Measurements from ENCODE around the gene SLCO2A1.

SLCO2A1 gene

DNA sequence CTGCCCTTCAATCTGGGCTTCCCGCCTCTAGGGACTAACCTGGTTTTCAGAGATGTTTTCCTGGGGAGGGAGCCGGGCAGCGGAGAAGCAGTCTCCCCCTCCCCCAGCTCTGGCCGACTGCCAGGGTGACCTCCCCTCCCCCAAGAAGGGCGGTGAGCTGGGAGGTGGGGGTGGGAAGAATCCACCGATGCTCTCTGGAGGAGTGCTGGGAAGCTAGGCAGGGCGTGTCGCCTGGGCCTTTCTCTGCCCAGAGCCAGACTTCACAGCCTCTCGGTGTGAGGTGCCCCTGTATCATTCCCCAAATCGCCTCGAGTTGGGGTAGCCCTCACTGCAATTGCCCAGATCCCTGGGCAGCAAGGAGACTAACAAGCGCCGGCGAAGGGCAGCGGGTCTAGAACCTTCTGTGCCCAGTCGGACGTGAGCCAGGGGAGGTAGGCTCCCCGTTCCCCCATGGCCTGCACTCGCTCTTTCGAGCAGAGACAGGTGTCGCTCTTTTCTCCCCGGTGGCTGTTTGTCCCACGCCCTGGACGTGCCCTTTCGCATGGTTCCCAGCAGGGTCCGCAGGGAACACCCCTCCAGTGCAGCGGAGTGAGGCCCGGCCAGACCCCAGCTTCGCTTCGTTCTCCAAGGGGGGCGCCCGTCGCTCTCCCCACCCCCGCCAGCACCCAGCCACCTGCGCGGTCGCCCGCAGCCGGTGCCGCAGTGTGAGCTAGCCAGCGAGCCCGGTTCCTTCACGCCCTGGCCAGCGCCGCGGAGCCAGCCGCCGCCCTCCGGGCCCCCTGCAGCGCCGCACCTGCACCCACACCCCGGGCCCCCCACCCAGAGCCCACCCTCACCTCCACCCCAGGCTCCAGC, 135.1 kb downstream of the SLCO2A1 start:
- no peak for DNase-seq

DNA sequence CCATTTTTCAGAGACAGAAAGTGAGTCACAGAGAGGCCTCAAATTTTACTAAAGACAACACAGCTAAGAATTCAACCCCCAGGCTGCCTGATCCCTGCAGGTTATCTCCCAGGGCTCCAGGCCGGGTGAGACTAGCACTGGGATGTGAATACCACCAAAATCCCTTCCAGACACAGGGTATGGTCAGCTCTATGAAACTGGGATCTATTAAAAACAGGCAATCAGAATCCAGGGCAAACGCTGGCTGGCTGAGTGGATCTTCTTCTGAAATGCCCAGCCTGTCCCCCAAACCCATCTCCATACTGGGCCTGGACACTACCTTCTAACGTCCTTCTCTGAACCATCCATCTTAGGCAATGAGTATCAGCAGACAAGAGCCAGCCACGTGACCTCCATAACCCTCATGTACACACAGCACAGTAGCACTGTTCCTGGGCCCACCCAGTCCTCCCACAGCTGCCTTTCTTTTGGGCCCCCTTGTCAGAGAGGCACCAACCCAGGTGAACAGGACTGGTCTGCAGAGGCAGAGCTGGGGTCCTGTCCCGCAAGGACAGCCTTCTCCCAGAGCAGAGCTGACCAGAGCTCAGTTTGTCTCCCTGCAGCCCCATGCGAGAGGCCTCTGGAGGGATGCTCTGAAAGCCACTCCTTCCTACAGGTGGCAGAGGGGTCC, 135.9 kb downstream of the SLCO2A1 start:
- DNase-seq = no peak

DNA sequence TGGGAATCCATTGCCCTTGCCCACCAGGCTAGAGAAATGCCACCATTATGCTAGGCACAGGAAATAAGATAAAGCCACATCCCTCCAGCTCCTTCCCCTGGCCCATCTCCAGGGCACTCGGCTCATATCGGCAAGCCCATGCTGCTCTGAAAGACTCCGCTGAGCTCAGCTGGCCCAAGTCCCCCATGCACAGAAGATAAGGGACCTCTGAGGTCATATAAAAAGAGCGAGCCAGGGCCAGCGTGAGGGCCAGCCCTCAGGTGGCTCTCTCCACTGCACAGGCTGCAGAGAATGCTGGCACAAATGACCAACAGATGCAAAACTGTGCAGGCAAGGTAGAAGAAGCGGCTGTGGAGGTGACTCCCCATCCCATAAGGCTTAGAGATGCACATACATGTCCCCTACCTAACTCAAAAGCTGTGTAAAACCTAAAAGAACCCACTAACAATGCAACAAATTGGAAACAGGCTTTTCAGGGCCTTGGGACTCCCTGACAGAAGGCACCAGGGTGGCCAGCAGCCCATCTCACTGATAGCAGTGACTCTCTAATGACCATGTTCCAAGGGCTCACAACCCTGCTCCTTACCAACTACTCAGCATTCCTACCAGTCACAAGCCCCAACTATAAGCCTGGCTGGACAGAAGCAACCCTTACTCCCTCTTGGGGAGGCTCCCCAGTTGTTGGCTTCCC, 137.0 kb downstream of the SLCO2A1 start:
- no peak for DNase-seq

- DNase-seq = no peak
Observed at GRCh38 chr3:133891662-133892378, 137.9 kb downstream of the SLCO2A1 start.

- DNase-seq = no peak
Observed at GRCh38 chr3:133890972-133891644, 138.6 kb downstream of the SLCO2A1 start.

GRCh38 chr3:133890037-133890436, 139.7 kb downstream of the SLCO2A1 start:
- no peak for DNase-seq

- no peak for DNase-seq
Observed at GRCh38 chr3:133888726-133889340, 140.9 kb downstream of the SLCO2A1 start.

DNA sequence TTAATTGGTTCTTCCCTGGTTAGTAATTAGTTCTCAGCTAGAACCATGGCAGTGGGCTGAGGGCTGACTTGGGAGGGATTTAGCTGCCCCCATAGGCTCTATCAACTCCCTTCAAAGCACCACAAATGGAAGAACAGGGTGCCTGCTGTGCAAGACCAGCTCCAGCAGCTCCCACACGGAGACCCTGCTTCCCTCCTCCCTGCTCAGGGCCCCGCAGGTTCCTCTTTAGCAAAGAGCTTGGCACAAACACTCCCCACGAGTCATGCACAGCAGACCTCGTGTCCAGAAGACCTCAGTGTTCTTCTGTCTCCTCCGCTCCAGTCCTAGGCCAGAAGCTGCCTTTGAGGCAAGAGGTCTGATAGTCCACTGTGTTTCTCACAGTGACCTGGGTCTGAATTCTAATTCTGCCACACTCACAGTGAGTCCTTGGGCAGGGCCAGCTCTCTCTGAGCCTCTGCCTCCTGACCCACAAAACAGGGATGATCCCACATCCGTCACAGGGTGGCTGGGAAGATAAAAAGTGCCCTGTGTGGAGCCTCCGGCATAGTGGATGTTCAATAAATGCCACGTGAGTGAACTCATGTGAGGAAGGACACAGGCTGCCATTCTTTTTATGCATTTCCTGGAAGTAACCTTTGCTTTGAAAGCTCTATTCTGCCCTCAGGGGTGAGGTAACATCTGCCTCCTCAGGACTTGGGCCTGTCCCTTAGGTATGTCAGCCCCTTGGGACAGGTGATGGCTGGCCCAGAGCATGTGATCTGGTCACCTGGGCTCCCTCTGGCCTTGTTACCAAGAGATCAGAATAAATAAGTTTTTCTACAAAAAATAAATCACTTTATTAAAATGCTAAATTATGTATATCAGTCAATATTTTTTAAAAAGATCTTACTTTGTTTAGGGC, 141.7 kb downstream of the SLCO2A1 start:
- no peak for DNase-seq

- no peak for DNase-seq
Observed at GRCh38 chr3:133887074-133887802, 142.5 kb downstream of the SLCO2A1 start.

DNA sequence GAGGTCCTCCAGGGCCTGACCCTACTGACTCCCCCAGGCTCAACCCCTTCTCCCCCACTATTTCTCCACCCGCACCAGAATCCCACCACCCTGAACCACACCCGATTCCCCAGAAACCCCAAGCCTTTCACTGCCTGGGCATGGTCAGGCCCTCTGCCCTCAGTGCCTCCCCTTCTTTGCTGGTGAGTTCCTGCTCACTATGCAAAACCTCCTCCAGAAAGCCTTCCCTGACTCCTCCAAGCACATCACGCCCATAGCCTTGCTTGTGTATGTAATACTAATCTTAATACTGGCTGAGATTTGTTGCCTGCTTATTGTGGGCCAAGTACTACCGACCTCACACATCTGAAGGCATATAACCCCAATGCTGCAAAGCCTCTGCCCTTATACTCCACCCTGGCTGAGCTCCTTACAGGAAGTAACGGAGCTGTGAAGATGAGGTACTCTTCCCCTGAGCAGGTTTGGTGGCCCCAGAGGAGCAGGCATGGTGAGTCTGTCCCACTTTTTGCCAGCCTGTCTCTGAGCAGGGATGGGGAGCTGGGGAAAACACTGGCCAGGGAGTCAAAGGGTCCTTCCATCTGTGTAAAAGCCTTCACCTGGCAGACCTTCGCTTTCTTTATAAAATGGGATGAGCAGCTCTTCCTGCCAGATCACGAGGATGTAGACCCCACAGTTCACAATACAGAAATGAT, 143.5 kb downstream of the SLCO2A1 start:
- no peak for DNase-seq

DNA sequence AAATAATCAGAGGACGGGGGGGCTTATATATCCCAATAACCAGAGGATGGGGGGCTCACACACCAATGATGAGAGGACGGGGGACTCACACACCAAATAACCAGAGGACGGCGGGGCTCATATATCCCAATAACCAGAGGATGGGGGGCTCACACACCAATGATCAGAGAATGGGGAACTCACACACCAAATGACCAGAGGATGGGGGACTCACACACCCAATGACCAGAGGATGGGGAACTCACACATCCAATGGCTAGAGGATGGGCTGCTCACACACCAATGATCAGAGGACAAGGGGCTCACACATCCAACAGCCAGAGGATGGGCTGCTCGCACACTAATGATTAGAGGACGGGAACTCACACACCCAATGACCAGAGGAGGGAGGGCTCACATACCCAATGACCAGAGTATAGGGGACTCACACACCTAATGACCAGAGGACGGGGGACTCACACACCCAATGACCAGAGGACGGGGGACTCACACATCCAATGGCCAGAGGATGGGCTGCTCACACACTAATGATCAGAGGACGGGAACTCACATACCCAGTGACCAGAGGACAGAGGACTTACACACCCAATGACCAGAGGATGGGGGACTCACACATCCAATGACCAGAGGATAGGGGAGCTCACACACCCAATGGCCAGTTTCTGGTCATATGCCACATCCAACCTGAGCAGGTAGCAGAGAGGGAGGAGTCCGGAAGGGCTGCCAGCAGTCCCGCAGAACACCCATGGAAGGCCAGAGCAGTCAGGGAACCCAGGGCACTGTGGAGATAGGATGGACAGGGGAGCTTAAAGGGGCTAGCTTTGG, 144.6 kb downstream of the SLCO2A1 start:
- DNase-seq = no peak

DNA sequence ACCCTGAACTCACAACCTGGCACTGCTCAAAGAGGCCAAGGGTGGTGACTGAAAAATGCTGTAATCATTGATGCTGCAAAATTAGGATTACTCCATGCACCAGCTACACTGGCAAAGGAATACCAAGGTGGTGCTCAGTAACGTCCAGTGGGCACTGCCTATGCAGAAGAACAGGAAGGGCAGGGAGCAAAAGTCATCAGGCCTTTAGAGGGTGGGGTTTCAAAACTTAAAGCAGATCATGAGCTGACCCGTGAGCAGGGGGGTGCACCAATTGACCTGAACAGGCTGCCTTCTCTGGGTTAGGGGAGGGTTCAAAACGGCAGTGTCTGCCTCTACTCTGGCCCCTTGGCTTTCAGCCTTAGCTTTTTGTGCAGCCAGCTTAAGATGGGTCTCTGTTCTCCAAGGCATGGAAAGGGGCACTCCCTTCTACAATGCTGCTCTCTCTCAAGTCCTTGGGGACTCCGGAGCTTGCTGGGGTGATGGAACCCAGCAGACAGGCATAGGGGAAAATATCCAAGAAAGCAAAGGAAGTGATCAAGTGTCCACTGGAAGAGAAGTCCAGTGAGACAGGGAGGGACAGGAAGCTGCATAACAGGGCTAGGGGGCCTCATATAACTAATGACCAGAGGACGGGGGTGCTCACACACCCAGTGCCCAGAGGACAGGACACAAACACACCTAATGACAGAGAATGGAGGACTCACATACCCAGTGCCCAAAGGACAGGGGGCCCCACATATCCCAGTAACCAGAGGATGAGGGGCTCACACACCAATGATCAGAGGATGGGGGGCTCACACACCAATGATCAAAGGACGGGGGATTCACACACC, 145.5 kb downstream of the SLCO2A1 start:
- no peak for DNase-seq

GRCh38 chr3:133883641-133884040, 146.1 kb downstream of the SLCO2A1 start:
- no peak for DNase-seq

DNA sequence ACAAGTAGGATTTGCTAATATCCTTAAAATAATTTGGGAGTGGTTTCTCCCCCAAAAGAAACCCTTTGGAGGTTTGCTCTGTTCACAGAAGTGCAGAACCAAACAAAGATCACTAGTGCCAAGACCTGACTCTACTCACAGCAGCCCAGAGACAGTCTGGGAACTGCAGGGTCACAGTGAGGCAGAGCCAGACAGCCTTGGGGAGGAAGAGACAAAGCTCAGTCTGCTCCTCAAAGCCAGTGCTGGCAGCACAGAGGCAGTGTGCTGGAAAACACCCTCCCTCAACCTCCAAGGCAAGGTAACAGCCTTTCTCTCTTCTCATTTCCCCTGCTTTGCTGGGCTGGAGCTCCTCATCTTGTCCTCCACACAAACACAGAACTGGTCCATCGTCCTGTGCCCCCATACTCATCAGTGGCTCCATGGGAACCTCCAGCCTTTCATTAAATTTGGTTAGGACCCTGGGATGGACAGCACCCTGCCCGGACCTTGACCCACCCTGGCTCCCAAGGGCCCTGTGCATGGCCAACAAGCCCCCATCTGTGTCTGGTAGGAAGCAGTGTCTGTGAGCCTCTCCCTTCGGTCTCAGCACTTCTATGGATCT, 146.6 kb downstream of the SLCO2A1 start:
- DNase-seq = no peak

GRCh38 chr3:133881939-133882825, 147.5 kb downstream of the SLCO2A1 start:
- no peak for DNase-seq

- DNase-seq = no peak
Observed at GRCh38 chr3:133881492-133881891, 148.2 kb downstream of the SLCO2A1 start.

Data from CD4-positive, alpha-beta T cell treated with Interleukin-6 for 4 hours (primary cell).